ENCODE results near the gene PPP1CA. TPM values are rescaled to one million over a fixed set of nuclear protein-coding genes. Genes with fewer than 3 reads are reported as not detected.
A peak's percentile ranks its signal among the peaks of the same experiment; 100 is the strongest.
"Not testable (repeated sequence)": the region's sequence is repeated elsewhere in the genome, so short reads cannot be mapped to it uniquely, and the experiment has no call there.

Gene PPP1CA
- total RNA-seq, 1 experiment from 2014 or later, result 384 TPM

DNA sequence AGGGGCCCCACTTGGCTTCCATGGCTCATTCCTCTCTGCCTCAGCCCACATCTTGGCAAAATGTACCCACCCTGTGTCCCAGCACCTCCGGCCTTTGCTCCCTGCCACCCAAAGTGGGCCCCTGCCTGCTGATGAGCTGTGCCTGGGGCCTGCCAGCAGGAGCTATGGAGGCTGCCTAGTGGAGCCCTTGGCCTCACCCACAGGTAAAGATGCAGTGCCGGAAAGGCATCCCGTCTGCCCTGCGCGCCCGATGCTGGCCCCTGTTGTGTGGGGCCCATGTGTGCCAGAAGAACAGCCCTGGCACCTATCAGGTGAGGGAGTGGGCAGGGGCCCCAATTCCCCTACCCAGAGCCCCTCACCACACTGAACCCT, 3.5 kb upstream of the PPP1CA start:
- Histone ChIP-seq H3K9me3 (no peaks in the 10 kb centered on the region), H3K4me3 (ENCODE audit: low read depth, low read length) (no peak overlapping the region), H3K27me3 (replicated peaks; ENCODE audit: control insufficient read depth, insufficient read depth, low read length) (no peaks in the 10 kb centered on the region), H3K4me1 (peaks cover 11% of the 10 kb centered on the region), H3K36me3 (ENCODE audit: control insufficient read depth, insufficient read depth, low read length) (no peaks in the 10 kb centered on the region)
- no TSS peak for BruUV-seq (replicated peaks)
- no peaks in the 10 kb centered on the region for H3K9me3 Mint-ChIP-seq (ENCODE audit: unreplicated experiment)
- no peak overlapping the region for H3K27ac Mint-ChIP-seq (ENCODE audit: unreplicated experiment)
- TF ChIP-seq, protein P1, sequence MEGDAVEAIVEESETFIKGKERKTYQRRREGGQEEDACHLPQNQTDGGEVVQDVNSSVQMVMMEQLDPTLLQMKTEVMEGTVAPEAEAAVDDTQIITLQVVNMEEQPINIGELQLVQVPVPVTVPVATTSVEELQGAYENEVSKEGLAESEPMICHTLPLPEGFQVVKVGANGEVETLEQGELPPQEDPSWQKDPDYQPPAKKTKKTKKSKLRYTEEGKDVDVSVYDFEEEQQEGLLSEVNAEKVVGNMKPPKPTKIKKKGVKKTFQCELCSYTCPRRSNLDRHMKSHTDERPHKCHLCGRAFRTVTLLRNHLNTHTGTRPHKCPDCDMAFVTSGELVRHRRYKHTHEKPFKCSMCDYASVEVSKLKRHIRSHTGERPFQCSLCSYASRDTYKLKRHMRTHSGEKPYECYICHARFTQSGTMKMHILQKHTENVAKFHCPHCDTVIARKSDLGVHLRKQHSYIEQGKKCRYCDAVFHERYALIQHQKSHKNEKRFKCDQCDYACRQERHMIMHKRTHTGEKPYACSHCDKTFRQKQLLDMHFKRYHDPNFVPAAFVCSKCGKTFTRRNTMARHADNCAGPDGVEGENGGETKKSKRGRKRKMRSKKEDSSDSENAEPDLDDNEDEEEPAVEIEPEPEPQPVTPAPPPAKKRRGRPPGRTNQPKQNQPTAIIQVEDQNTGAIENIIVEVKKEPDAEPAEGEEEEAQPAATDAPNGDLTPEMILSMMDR (IDR thresholded peaks at IDR 0.05; ENCODE audit: insufficient read depth in 1 of 2, low read depth in 1 of 2, low read length in 1 of 2, severe bottlenecking in 1 of 2, unreplicated experiment in 1 of 2), result no peak
- CTCF ChIA-PET, result interaction anchor here (0.5 kb wide), 1 partner anchor 80 kb away, joined by 4 read pairs; no protein-coding TSS in a partner anchor
- peaks cover 20% of the 10 kb centered on the region for H3K36me3 Mint-ChIP-seq (ENCODE audit: insufficient read depth, unreplicated experiment)
- no peaks in the 10 kb centered on the region for H3K27me3 Mint-ChIP-seq (ENCODE audit: insufficient read depth, unreplicated experiment)
- no peak overlapping the region for H3K4me3 Mint-ChIP-seq (ENCODE audit: unreplicated experiment)
- H3K4me1 Mint-ChIP-seq (ENCODE audit: low read depth, unreplicated experiment), result no peaks in the 10 kb centered on the region
- no peak for DNase-seq
- POLR2A ChIA-PET, result no interaction called here
- intact Hi-C loops (cut with micrococcal nuclease; ENCODE audit: unreplicated experiment), result no loop called here

DNA sequence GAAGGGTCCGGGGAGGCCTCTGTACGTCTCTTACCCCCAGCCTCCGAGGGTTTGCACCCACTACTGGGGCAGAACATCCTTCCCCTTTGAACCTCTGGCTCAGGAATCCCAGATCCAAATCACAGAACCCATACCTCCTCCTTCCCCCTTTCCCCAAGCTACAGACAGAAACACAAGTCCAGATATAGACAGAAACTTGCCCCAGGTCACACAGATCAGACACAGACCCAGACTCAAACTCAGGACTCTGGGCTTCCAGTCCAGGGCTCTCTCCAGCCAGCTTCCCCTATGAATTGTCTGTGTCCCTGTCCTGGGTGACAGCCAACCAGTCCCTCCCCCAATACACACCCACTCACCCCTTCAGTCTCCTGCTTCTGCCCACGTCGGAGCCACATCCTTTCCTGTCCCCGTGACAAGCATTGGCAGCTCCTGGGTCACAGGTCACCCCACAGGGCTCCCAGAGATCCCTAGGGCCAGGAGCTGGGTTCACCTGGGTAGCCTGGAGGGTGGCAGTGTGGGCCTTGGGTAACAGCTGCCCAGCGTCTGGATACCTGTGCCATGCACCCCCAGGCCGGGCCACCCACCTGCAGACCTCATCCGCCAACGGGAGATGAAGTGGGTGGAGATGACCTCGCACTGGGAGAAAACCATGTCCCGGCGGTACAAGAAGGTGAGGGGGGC, 3.0 kb upstream of the PPP1CA start:
- H3K27me3 Mint-ChIP-seq (ENCODE audit: insufficient read depth, unreplicated experiment), result no peaks in the 10 kb centered on the region
- TF ChIP-seq, protein P1 (IDR thresholded peaks at IDR 0.05; ENCODE audit: insufficient read depth in 1 of 2, low read depth in 1 of 2, low read length in 1 of 2, severe bottlenecking in 1 of 2, unreplicated experiment in 1 of 2), result no peak
- H3K4me3 Mint-ChIP-seq (ENCODE audit: unreplicated experiment), result no peak overlapping the region
- no peaks in the 10 kb centered on the region for H3K4me1 Mint-ChIP-seq (ENCODE audit: low read depth, unreplicated experiment)
- H3K4me3 ChIP-seq (ENCODE audit: low read depth, low read length), result no peak overlapping the region
- H3K27me3 ChIP-seq (replicated peaks; ENCODE audit: control insufficient read depth, insufficient read depth, low read length), result no peaks in the 10 kb centered on the region
- BruUV-seq (replicated peaks), result no TSS peak
- H3K27ac Mint-ChIP-seq (ENCODE audit: unreplicated experiment), result peak overlapping the region; percentile 47
- ChIA-PET CTCF (interaction anchor here (0.5 kb wide), 1 partner anchor 81 kb away, joined by 4 read pairs; no protein-coding TSS in a partner anchor), POLR2A (no interaction called here)
- no peaks in the 10 kb centered on the region for H3K9me3 Mint-ChIP-seq (ENCODE audit: unreplicated experiment)
- H3K9me3 ChIP-seq, result no peaks in the 10 kb centered on the region
- H3K36me3 Mint-ChIP-seq (ENCODE audit: insufficient read depth, unreplicated experiment), result peaks cover 20% of the 10 kb centered on the region
- DNase-seq, result no peak
- intact Hi-C loops (cut with micrococcal nuclease; ENCODE audit: unreplicated experiment), result loop anchor here (5.0 kb wide), 2 partner anchors 78 to 103 kb away; partner anchors contain the start of genes AIP, CDK2AP2 and PITPNM1
- 0 out of 2 replicates have a peak, but pooled peaks cover 2% of the 10 kb centered on the region for H3K36me3 ChIP-seq (ENCODE audit: control insufficient read depth, insufficient read depth, low read length)
- peaks cover 14% of the 10 kb centered on the region for H3K4me1 ChIP-seq

GRCh38 chr11:67403085-67403484, 1.4 kb upstream of the PPP1CA start:
- POLR2A ChIA-PET; H3K9me3 ChIP-seq; H3K36me3 ChIP-seq (ENCODE audit: control insufficient read depth, insufficient read depth, low read length); H3K27me3 ChIP-seq (replicated peaks; ENCODE audit: control insufficient read depth, insufficient read depth, low read length); H3K4me3 ChIP-seq (ENCODE audit: low read depth, low read length); H3K9me3 Mint-ChIP-seq (ENCODE audit: unreplicated experiment); BruUV-seq (replicated peaks); DNase-seq; H3K4me3 Mint-ChIP-seq (ENCODE audit: unreplicated experiment); H3K27me3 Mint-ChIP-seq (ENCODE audit: insufficient read depth, unreplicated experiment); H3K4me1 Mint-ChIP-seq (ENCODE audit: low read depth, unreplicated experiment); H3K27ac Mint-ChIP-seq (ENCODE audit: unreplicated experiment): not testable (repeated sequence)
- peaks cover 14% of the 10 kb centered on the region for H3K4me1 ChIP-seq
- CTCF ChIA-PET, result interaction anchor here (0.7 kb wide), 1 partner anchor 38 kb away, joined by 4 read pairs; no protein-coding TSS in a partner anchor
- intact Hi-C loops (cut with micrococcal nuclease; ENCODE audit: unreplicated experiment), result loop anchor here (5.0 kb wide), 2 partner anchors 79 to 104 kb away; partner anchors contain the start of genes AIP, CDK2AP2 and PITPNM1
- peaks cover 36% of the 10 kb centered on the region for H3K36me3 Mint-ChIP-seq (ENCODE audit: insufficient read depth, unreplicated experiment)

- BruUV-seq (replicated peaks), result TSS peak; percentile 44
- not testable (repeated sequence) for H3K4me1 Mint-ChIP-seq (ENCODE audit: low read depth, unreplicated experiment); H3K4me3 Mint-ChIP-seq (ENCODE audit: unreplicated experiment); H3K9me3 Mint-ChIP-seq (ENCODE audit: unreplicated experiment); H3K27me3 ChIP-seq (replicated peaks; ENCODE audit: control insufficient read depth, insufficient read depth, low read length); DNase-seq; H3K4me3 ChIP-seq (ENCODE audit: low read depth, low read length); H3K27me3 Mint-ChIP-seq (ENCODE audit: insufficient read depth, unreplicated experiment); H3K9me3 ChIP-seq
- intact Hi-C loops (cut with micrococcal nuclease; ENCODE audit: unreplicated experiment), result loop anchor here (1.0 to 5.0 kb wide), 3 partner anchors 19 to 105 kb away; partner anchors contain the start of genes AIP, CDK2AP2 and PITPNM1
- Mint-ChIP-seq H3K36me3 (ENCODE audit: insufficient read depth, unreplicated experiment) (peaks cover 42% of the 10 kb centered on the region), H3K27ac (ENCODE audit: unreplicated experiment) (peak overlapping the region; percentile 74)
- POLR2A ChIA-PET, result interaction anchor here (0.6 to 2.8 kb wide), 23 partner anchors 9 to 283 kb away, joined by 3 to 63 read pairs (median 6); partner anchors contain the start of genes AIP, GSTP1, KDM2A and POLD4
- Histone ChIP-seq H3K36me3 (ENCODE audit: control insufficient read depth, insufficient read depth, low read length) (peaks cover 15% of the 10 kb centered on the region), H3K4me1 (peaks cover 14% of the 10 kb centered on the region)
- CTCF ChIA-PET, result interaction anchor here (0.5 to 2.5 kb wide), 30 partner anchors 10 to 546 kb away, joined by 3 to 73 read pairs (median 10); partner anchors contain the start of genes AIP, CARNS1, CLCF1 and CORO1B
Measured at GRCh38 chr11:67402192-67402839, 658 bp upstream of the PPP1CA start.

All from Caco-2 (cell line).